HepG2 (cell line): ENCODE data around the gene KIAA0232. TPM values are rescaled to one million over a fixed set of nuclear protein-coding genes. Genes with fewer than 3 reads are reported as not detected.

Source experiments
- HIVEP1 ChIP-seq: sonication (generic); formaldehyde crosslinking; IDR thresholded peaks from 2 replicates; pipeline ENCODE4 v1.4.0; 2020; ENCODE audit warnings: mild to moderate bottlenecking, missing genetic modification reagents
- KMT2B ChIP-seq: IDR thresholded peaks from 2 replicates; pipeline ENCODE4 v1.6.1; 2016; ENCODE audit warnings: missing genetic modification reagents, missing compliant biosample characterization
- MXI1 ChIP-seq: IDR thresholded peaks from 3 replicates; pipeline ENCODE4 v1.6.1; 2012; ENCODE audit warnings: low read depth, low read length, inconsistent platforms, borderline replicate concordance
- PHF21A ChIP-seq: sonication (generic); formaldehyde crosslinking; IDR thresholded peaks from 2 replicates; pipeline ENCODE4 v1.5.0; 2020; ENCODE audit warnings: mild to moderate bottlenecking, missing genetic modification reagents
- PPARG ChIP-seq: conservative IDR thresholded peaks from 2 replicates; pipeline ENCODE4 v1.6.1; 2016; ENCODE audit warnings: missing biosample characterization, missing genetic modification reagents
- RAD51 ChIP-seq: fragments of 450-650 bp; IDR thresholded peaks from 2 replicates; pipeline ENCODE4 v1.6.1; 2016; ENCODE audit warnings: borderline replicate concordance
- RBM22 ChIP-seq: fragments of 200-400 bp; formaldehyde crosslinking; optimal IDR thresholded peaks from 2 replicates; pipeline ENCODE3; 2017; ENCODE audit warnings: mild to moderate bottlenecking, low read length, moderate library complexity
- TEAD3 ChIP-seq: optimal IDR thresholded peaks from 2 replicates; pipeline ENCODE3; 2016; ENCODE audit warnings: borderline replicate concordance
- TOE1 ChIP-seq: sonication (generic); formaldehyde crosslinking; IDR thresholded peaks from 2 replicates; pipeline ENCODE4 v1.4.0; 2020; ENCODE audit warnings: mild to moderate bottlenecking, missing genetic modification reagents
- TOPORS ChIP-seq: sonication (generic); formaldehyde crosslinking; IDR thresholded peaks from 2 replicates; pipeline ENCODE4 v1.8.0; 2023; ENCODE audit warnings: mild to moderate bottlenecking, missing genetic modification reagents
- TRAFD1 ChIP-seq: sonication (generic); formaldehyde crosslinking; IDR thresholded peaks from 2 replicates; pipeline ENCODE4 v1.5.1; 2020; ENCODE audit warnings: missing genetic modification reagents, mild to moderate bottlenecking, borderline replicate concordance
- ZNF558 ChIP-seq: sonication (generic); formaldehyde crosslinking; IDR thresholded peaks from 2 replicates; pipeline ENCODE4 v1.9.0; 2022; ENCODE audit warnings: mild to moderate bottlenecking, missing genetic modification reagents, borderline replicate concordance
- ZNF710 ChIP-seq: sonication (generic); formaldehyde crosslinking; IDR thresholded peaks from 2 replicates; pipeline ENCODE4 v1.5.0; 2020; ENCODE audit warnings: mild to moderate bottlenecking, missing genetic modification reagents, borderline replicate concordance
- ZNF724P ChIP-seq: sonication (generic); formaldehyde crosslinking; IDR thresholded peaks from 2 replicates; pipeline ENCODE4 v1.8.0; 2022; ENCODE audit warnings: missing genetic modification reagents, borderline replicate concordance
- polyA plus RNA-seq, 8 experiments: library from polyadenylated mRNA; depleted of rRNA in 3 of 8; stranded (reverse) in 7 of 8; unstranded in 1 of 8; fragments of >200 nt; fragmentation: Illumina TruSeq in 4 of 8; extraction: Trizol in 4 of 8; gene quantifications; 2 replicates each; pipeline versions ENCODE4 v1.2.1 to v1.2.3, GENCODE V29; 2011 to 2016; ENCODE audit warnings: low read depth in 4 of 8, missing spikeins in 1 of 8, mixed read lengths in 1 of 8; ENCODE audit not compliant: insufficient read depth in 1 of 8
- total RNA-seq, 5 experiments: library from RNA; depleted of rRNA; stranded (reverse); fragments of >200 nt; fragmentation: Illumina TruSeq; extraction: Trizol; gene quantifications; 2 replicates each; pipeline ENCODE4 v1.2.3, GENCODE V29; 2016; ENCODE audit warnings: low read depth in 1 of 5
- TF ChIP-seq, protein P1 (sequence below): sonication (generic); formaldehyde crosslinking; IDR thresholded peaks from 2 replicates; pipeline ENCODE4 v1.8.0; 2022; ENCODE audit warnings: mild to moderate bottlenecking, missing genetic modification reagents, borderline replicate concordance
- TF ChIP-seq, protein P2 (sequence below): fragments of 450-650 bp; IDR thresholded peaks from 2 replicates; pipeline ENCODE4 v1.6.1; 2016
- TF ChIP-seq, protein P3 (sequence below): sonication (generic); formaldehyde crosslinking; IDR thresholded peaks from 2 replicates; pipeline ENCODE4 v1.8.0; 2022; ENCODE audit warnings: missing genetic modification reagents, mild to moderate bottlenecking, borderline replicate concordance

The KIAA0232 gene
- total and polyA plus RNA-seq, 2 of the 13 experiments (the other 11 are each of a cell fraction or from before 2014, with no cell fraction given): 7.8 to 17.1 TPM

DNA sequence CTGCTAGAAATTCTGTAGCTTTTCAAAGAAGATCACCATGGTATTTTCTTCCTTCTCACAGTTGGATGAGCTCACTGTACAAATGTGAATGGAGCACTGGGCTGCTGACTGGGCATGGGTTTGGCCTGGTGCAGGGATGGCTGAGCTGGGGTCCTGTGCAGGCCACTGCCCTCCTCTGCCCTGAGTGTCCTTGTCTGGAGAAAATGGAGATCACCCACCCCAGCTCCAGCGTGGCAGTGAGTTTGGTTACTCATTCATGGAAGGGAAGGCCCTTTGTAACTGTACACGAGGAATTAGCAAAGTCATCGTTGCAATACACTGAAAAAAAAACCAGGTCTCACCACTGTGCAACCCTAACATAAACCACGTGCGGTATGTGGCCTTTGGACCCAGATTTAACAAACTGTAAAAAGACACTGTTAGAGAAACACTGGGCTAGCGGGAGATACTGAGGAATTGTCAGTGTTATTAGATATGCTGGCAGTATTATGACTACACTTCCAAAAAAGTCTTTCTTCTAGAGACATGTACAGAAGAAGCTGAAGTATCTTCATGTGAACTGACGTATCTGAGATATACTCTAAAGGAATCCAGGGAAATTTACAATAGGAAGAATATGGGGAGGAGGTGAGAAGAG is 111.0 kb downstream of the KIAA0232 start (continued):
- TF ChIP-seq PHF21A (peak; percentile 96), TEAD3 (CRISPR knock-in tag) (peak; percentile 97), RAD51 (no peak; the same call in none of the 2 replicates), MXI1 (peak; percentile 92; the same call in 1 of the 3 replicates), TOE1 (no peak), ZNF710 (CRISPR knock-in tag) (peak; percentile 83), ZNF724P (peak; percentile 65; the same call in 1 of the 2 replicates), TOPORS (peak; percentile 62; the same call in 1 of the 2 replicates), TRAFD1 (CRISPR knock-in tag) (no peak), HIVEP1 (CRISPR knock-in tag) (no peak), KMT2B (CRISPR knock-in tag) (peak; percentile 74), ZNF558 (CRISPR knock-in tag) (0 out of 2 replicates have a peak, but pooled peaks have one; percentile 86), RBM22 (peak; percentile 25), PPARG (CRISPR knock-in tag) (peak; percentile 87)
- TF ChIP-seq, protein P1, sequence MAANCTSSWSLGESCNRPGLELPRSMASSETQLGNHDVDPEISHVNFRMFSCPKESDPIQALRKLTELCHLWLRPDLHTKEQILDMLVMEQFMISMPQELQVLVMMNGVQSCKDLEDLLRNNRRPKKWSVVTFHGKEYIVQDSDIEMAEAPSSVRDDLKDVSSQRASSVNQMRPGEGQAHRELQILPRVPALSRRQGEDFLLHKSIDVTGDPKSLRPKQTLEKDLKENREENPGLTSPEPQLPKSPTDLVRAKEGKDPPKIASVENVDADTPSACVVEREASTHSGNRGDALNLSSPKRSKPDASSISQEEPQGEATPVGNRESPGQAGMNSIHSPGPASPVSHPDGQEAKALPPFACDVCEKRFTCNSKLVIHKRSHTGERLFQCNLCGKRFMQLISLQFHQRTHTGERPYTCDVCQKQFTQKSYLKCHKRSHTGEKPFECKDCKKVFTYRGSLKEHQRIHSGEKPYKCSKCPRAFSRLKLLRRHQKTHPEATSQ (CRISPR knock-in tag): peak; percentile 87; the same call in 1 of the 2 replicates
- TF ChIP-seq, protein P2, sequence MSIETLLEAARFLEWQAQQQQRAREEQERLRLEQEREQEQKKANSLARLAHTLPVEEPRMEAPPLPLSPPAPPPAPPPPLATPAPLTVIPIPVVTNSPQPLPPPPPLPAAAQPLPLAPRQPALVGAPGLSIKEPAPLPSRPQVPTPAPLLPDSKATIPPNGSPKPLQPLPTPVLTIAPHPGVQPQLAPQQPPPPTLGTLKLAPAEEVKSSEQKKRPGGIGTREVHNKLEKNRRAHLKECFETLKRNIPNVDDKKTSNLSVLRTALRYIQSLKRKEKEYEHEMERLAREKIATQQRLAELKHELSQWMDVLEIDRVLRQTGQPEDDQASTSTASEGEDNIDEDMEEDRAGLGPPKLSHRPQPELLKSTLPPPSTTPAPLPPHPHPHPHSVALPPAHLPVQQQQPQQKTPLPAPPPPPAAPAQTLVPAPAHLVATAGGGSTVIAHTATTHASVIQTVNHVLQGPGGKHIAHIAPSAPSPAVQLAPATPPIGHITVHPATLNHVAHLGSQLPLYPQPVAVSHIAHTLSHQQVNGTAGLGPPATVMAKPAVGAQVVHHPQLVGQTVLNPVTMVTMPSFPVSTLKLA: peak; percentile 86
- TF ChIP-seq, protein P3, sequence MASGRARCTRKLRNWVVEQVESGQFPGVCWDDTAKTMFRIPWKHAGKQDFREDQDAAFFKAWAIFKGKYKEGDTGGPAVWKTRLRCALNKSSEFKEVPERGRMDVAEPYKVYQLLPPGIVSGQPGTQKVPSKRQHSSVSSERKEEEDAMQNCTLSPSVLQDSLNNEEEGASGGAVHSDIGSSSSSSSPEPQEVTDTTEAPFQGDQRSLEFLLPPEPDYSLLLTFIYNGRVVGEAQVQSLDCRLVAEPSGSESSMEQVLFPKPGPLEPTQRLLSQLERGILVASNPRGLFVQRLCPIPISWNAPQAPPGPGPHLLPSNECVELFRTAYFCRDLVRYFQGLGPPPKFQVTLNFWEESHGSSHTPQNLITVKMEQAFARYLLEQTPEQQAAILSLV (CRISPR knock-in tag): no peak; the same call in 1 of the 2 replicates
